ENCODE data around the gene ASTN2.

DNA sequence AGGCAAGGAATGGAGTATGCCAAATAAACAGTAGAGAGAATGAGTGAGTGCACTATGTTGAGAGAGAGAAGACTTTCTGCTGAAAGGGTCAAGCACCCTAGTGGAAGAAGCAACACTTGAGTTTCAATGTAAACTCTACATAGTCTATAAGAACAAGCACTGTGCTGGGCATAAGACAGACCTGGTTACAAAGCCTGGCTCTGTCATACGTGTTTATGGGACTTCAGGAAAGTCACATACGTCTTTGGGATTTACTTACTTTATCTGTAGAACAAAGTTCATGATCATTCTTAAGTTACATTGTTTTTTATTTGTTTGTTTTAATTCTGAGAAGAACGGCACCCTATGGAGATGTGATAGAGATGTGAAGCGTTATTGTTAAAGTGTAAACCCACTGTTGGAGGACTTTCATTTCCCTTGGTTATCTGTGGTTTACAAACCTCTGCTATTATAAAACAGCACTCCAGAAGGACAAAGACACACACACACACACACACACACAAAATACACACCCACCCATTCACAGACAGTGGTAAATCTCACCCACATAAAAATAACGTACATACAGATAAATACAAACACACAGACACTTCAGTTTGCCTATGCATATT is 798.4 kb downstream of the ASTN2 start:
- TF ChIP-seq YY1 (IDR thresholded peaks at IDR 0.05; ENCODE audit: insufficient read depth, insufficient read length) (no peak), ZNF274 (IDR thresholded peaks at IDR 0.05; ENCODE audit: low read depth, low read length) (no peak)

Data from NT2/D1 (cell line).